GM12874 (cell line): Measurements from ENCODE around the gene SAMD14.

Experiments used
- CTCF ChIP-seq: IDR thresholded peaks from 2 replicates; pipeline ENCODE4 v1.5.1; 2011; ENCODE audit warnings: low read depth, mild to moderate bottlenecking, control low read depth, low read length, moderate library complexity; ENCODE audit not compliant: insufficient read depth

Gene SAMD14

GRCh38 chr17:50078430-50078829 lies 51.5 kb downstream of the SAMD14 start:
- TF ChIP-seq CTCF: no peak

GRCh38 chr17:50076591-50077235 lies 53.2 kb downstream of the SAMD14 start:
- TF ChIP-seq CTCF: no peak

- no peak for TF ChIP-seq CTCF
Observed at GRCh38 chr17:50076221-50076590, 53.8 kb downstream of the SAMD14 start.

GRCh38 chr17:50075446-50076032 lies 54.4 kb downstream of the SAMD14 start:
- no peak for TF ChIP-seq CTCF

GRCh38 chr17:50074227-50074626 lies 55.7 kb downstream of the SAMD14 start:
- no peak for TF ChIP-seq CTCF

GRCh38 chr17:50072925-50073324 lies 57.0 kb downstream of the SAMD14 start:
- TF ChIP-seq CTCF: no peak

GRCh38 chr17:50072130-50072529 lies 57.8 kb downstream of the SAMD14 start:
- TF ChIP-seq CTCF: no peak

GRCh38 chr17:50071692-50072091 lies 58.3 kb downstream of the SAMD14 start:
- no peak for TF ChIP-seq CTCF
